PC-3 (cell line): ENCODE data around the gene ARSB. TPM values are rescaled to one million over a fixed set of nuclear protein-coding genes. Genes with fewer than 3 reads are reported as not detected.
A peak's percentile ranks its signal among the peaks of the same experiment; 100 is the strongest.

Source experiments
- ATAC-seq: fragments of 200-7000 bp; cut with Tn5 transposase; 2 replicates; pipeline ENCODE4 v1.9.1; 2020; ENCODE audit warnings: mild to moderate bottlenecking, moderate library complexity
- BruUV-seq: library from RNA; stranded (reverse); fragments of 400-500 nt; replicated peaks from 2 replicates; lab custom pipeline; 2021; lab: Mats Ljungman, UMichigan
- CTCF ChIA-PET: fragments of 300-600 bp; sonication (Branson Sonifier 250); formaldehyde crosslinking; loops from one replicate; lab custom pipeline; 2022; ENCODE audit warnings: antibody characterized with exemption; lab: Charles Lee
- POLR2A ChIA-PET: fragments of 300-600 bp; sonication (Branson Sonifier 250); formaldehyde crosslinking; loops from one replicate; lab custom pipeline; 2022; ENCODE audit warnings: antibody characterized with exemption; ENCODE audit not compliant: unreplicated experiment; lab: Charles Lee
- DNase-seq: peaks from one replicate; pipeline ENCODE4 v3.0.0-alpha.2; 2015
- H2AFZ ChIP-seq: fragments of 300-600 bp; sonication (generic); 2 replicates; pipeline ENCODE4 v1.6.0; 2016; ENCODE audit warnings: antibody characterized with exemption, low read length
- H3F3A ChIP-seq: fragments of 300-600 bp; sonication (generic); one replicate; pipeline ENCODE4 v1.6.0; 2017; ENCODE audit warnings: antibody characterized with exemption, low read length, control low read depth, mild to moderate bottlenecking; ENCODE audit not compliant: unreplicated experiment
- H3K27ac ChIP-seq: fragments of 300-600 bp; sonication (generic); 2 replicates; pipeline ENCODE4 v1.5.1; 2016; ENCODE audit warnings: mild to moderate bottlenecking, low read length
- H3K27me3 ChIP-seq: fragments of 300-600 bp; sonication (generic); 2 replicates; pipeline ENCODE4 v1.6.1; 2016; ENCODE audit warnings: low read length, mixed read lengths
- H3K36me3 ChIP-seq: fragments of 300-600 bp; sonication (generic); 2 replicates; pipeline ENCODE4 v1.6.1; 2016; ENCODE audit warnings: low read depth, mixed run types, low read length, mixed read lengths
- H3K4me1 ChIP-seq: fragments of 300-600 bp; sonication (generic); 2 replicates; pipeline ENCODE4 v1.5.1; 2016; ENCODE audit warnings: low read length; ENCODE audit not compliant: insufficient read depth
- H3K4me2 ChIP-seq: fragments of 300-600 bp; sonication (generic); 2 replicates; pipeline ENCODE4 v1.6.0; 2016; ENCODE audit warnings: low read length
- H3K4me3 ChIP-seq: fragments of 300-600 bp; sonication (generic); 2 replicates; pipeline ENCODE4 v1.5.1; 2016; ENCODE audit warnings: mild to moderate bottlenecking, low read length, mixed read lengths
- H3K79me2 ChIP-seq: fragments of 300-600 bp; sonication (generic); 2 replicates; pipeline ENCODE4 v1.6.1; 2017; ENCODE audit warnings: low read length, mixed read lengths
- H3K9ac ChIP-seq: fragments of 300-600 bp; sonication (generic); 2 replicates; pipeline ENCODE4 v1.6.0; 2016; ENCODE audit warnings: mild to moderate bottlenecking, low read length
- H3K9me2 ChIP-seq: fragments of 300-600 bp; sonication (generic); replicated peaks from 2 replicates; pipeline ENCODE4 v1.6.1; 2016; ENCODE audit warnings: mixed run types, low read length, mixed read lengths
- H3K9me3 ChIP-seq: fragments of 300-600 bp; sonication (generic); 2 replicates; pipeline ENCODE4 v1.6.1; 2016; ENCODE audit warnings: low read length, mixed read lengths
- H4K20me1 ChIP-seq: fragments of 300-600 bp; sonication (generic); 2 replicates; pipeline ENCODE4 v1.6.1; 2016; ENCODE audit warnings: low read length, mixed read lengths
- CTCF ChIP-seq: fragments of 300-600 bp; sonication (generic); conservative IDR thresholded peaks from 2 replicates; pipeline ENCODE4 v1.5.1; 2017; ENCODE audit warnings: antibody characterized with exemption, low read depth, mild to moderate bottlenecking, low read length
- EZH2 ChIP-seq: fragments of 300-600 bp; sonication (generic); IDR thresholded peaks from one replicate; pipeline ENCODE4 v1.6.1; 2017; ENCODE audit warnings: antibody characterized with exemption, mild to moderate bottlenecking, low read length; ENCODE audit not compliant: unreplicated experiment
- EZH2phosphoT487 ChIP-seq: fragments of 300-600 bp; sonication (generic); IDR thresholded peaks from 2 replicates; pipeline ENCODE4 v1.6.1; 2018; ENCODE audit warnings: mild to moderate bottlenecking, antibody characterized with exemption, low read length, borderline replicate concordance
- intact Hi-C: fragments of 100-400 bp; cut with micrococcal nuclease; formaldehyde crosslinking; loops from 2 replicates; pipeline ENCODE4 v1.9.0; 2023
- total RNA-seq: library from RNA; depleted of rRNA; stranded (reverse); fragments of >200 nt; gene quantifications from 2 replicates; pipeline ENCODE4 v1.2.3, GENCODE V29; 2014

ARSB gene
- total RNA-seq, 1 experiment from 2014 or later, result 8.1 TPM

- H3K9ac ChIP-seq, result peak overlapping the region; percentile 80
- no peak overlapping the region for H2AFZ ChIP-seq
- no peak overlapping the region for H3K4me3 ChIP-seq
- H3K9me2 ChIP-seq, result no peaks in the 10 kb centered on the region
- ATAC-seq (peak; percentile 79), DNase-seq (peak; percentile 90)
- ChIA-PET CTCF (no interaction called here), POLR2A (no interaction called here)
- intact Hi-C loops, result no loop called here
- H3F3A ChIP-seq, result no peaks in the 10 kb centered on the region
- no peaks in the 10 kb centered on the region for H4K20me1 ChIP-seq
- no TSS peak for BruUV-seq
- H3K79me2 ChIP-seq, result no peaks in the 10 kb centered on the region
- TF ChIP-seq CTCF, result no peak
- TF ChIP-seq EZH2, result no peak
- TF ChIP-seq EZH2phosphoT487, result no peak
- peaks cover 36% of the 10 kb centered on the region for H3K4me1 ChIP-seq
- H3K4me2 ChIP-seq, result peak overlapping the region; percentile 54
- H3K36me3 ChIP-seq, result no peaks in the 10 kb centered on the region; the same call in 1 of the 2 replicates
- H3K9me3 ChIP-seq, result no peaks in the 10 kb centered on the region
- peak overlapping the region; percentile 100 for H3K27ac ChIP-seq
- no peaks in the 10 kb centered on the region for H3K27me3 ChIP-seq
These were observed 205.1 kb downstream of the ARSB start for GRCh38 chr5:78779771-78780616.

GRCh38 chr5:78779262-78779661 lies 205.8 kb downstream of the ARSB start:
- H3F3A ChIP-seq, result no peaks in the 10 kb centered on the region
- BruUV-seq, result no TSS peak
- TF ChIP-seq CTCF, result no peak
- TF ChIP-seq EZH2phosphoT487, result no peak
- no peak for TF ChIP-seq EZH2
- POLR2A ChIA-PET, result no interaction called here
- peak overlapping the region; percentile 80 for H3K9ac ChIP-seq
- H3K79me2 ChIP-seq, result no peaks in the 10 kb centered on the region
- no peaks in the 10 kb centered on the region; the same call in 1 of the 2 replicates for H3K36me3 ChIP-seq
- H3K27me3 ChIP-seq, result no peaks in the 10 kb centered on the region
- no peaks in the 10 kb centered on the region for H3K9me3 ChIP-seq
- H3K4me1 ChIP-seq, result peaks cover 36% of the 10 kb centered on the region
- CTCF ChIA-PET, result no interaction called here
- no peaks in the 10 kb centered on the region for H4K20me1 ChIP-seq
- H3K4me2 ChIP-seq, result peak overlapping the region; percentile 54
- intact Hi-C loops, result no loop called here
- ATAC-seq, result no peak; the same call in 1 of the 2 replicates
- no peak overlapping the region for H2AFZ ChIP-seq
- no peak for DNase-seq
- H3K9me2 ChIP-seq, result no peaks in the 10 kb centered on the region
- H3K4me3 ChIP-seq, result no peak overlapping the region
- H3K27ac ChIP-seq, result peak overlapping the region; percentile 100

- peaks cover 39% of the 10 kb centered on the region for H3K4me1 ChIP-seq
- H3K9ac ChIP-seq, result peak overlapping the region; percentile 80; the same call in 1 of the 2 replicates
- CTCF ChIA-PET, result no interaction called here
- no peaks in the 10 kb centered on the region for H3F3A ChIP-seq
- no peaks in the 10 kb centered on the region for H3K9me2 ChIP-seq
- TF ChIP-seq CTCF (no peak), EZH2phosphoT487 (no peak), EZH2 (no peak)
- ATAC-seq (no peak; the same call in 1 of the 2 replicates), DNase-seq (peak; percentile 17)
- no peak overlapping the region for H2AFZ ChIP-seq
- H3K4me3 ChIP-seq, result no peak overlapping the region
- H3K36me3 ChIP-seq, result no peaks in the 10 kb centered on the region; the same call in 1 of the 2 replicates
- no peaks in the 10 kb centered on the region for H3K9me3 ChIP-seq
- no peak overlapping the region for H3K4me2 ChIP-seq
- POLR2A ChIA-PET, result no interaction called here
- H3K27me3 ChIP-seq, result no peaks in the 10 kb centered on the region
- peak overlapping the region; percentile 100 for H3K27ac ChIP-seq
- intact Hi-C loops, result no loop called here
- H4K20me1 ChIP-seq, result no peaks in the 10 kb centered on the region
- no peaks in the 10 kb centered on the region for H3K79me2 ChIP-seq
- no TSS peak for BruUV-seq
These were observed 206.6 kb downstream of the ARSB start for GRCh38 chr5:78778538-78778937.
